ENCODE measurements around the gene SHLD3. TPM values are rescaled to one million over a fixed set of nuclear protein-coding genes. Genes with fewer than 3 reads are reported as not detected.
"Not testable (repeated sequence)": the region's sequence is repeated elsewhere in the genome, so short reads cannot be mapped to it uniquely, and the experiment has no call there.

The SHLD3 gene
- total and polyA plus RNA-seq, 9 of the 15 experiments (the other 6 are each of a cell fraction or from before 2014, with no cell fraction given) = 3.0 to 14.5 (median 8.6) TPM

DNA sequence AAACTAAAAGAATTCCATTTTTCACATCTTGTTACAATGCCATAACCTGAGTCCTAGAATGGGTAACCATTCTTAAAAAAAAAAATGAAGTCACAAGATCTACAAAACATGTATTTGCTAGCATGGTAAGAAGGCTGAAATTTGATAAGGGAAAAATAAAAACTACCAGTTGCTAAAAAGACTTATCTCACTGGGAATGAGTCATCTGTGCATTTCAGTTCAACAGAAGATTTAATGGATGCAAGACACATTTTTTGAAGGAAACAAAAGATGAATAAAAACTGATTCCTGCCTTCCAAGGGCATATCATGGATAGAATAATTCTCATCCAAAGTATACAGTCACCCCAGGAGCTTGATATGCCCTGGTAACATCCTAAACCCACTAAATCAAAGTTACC lies 49.9 kb downstream of the SHLD3 start:
- FAIRE-seq = no peak
- no peak overlapping the region for H2AFZ ChIP-seq (ENCODE audit: low read depth, low read length)
- H3K4me3 ChIP-seq = no peak overlapping the region
- H3K79me2 ChIP-seq (ENCODE audit: control insufficient read depth, insufficient read depth, low read length) = no peaks in the 10 kb centered on the region
- no peak for ATAC-seq
- no peaks in the 10 kb centered on the region for H3K9me3 ChIP-seq (replicated peaks; ENCODE audit: control insufficient read depth, insufficient read depth, low read depth, low read length)
- H4K20me1 ChIP-seq (replicated peaks; ENCODE audit: control insufficient read depth, insufficient read depth, low read length) = no peaks in the 10 kb centered on the region
- peaks cover 11% of the 10 kb centered on the region; the same call in 2 of the 3 replicates for H3K36me3 ChIP-seq (ENCODE audit: control insufficient read depth, insufficient read depth, low read length)
- H3K9me1 ChIP-seq (ENCODE audit: control insufficient read depth, insufficient read depth, low read length) = no peaks in the 10 kb centered on the region
- ChIA-PET CTCF (ENCODE audit: low intra/inter-chr PET ratio) (no interaction called here), POLR2A (interaction anchor here (1.7 kb wide), 1 partner anchor 23 kb away, joined by 5 read pairs; no protein-coding TSS in a partner anchor)
- no peak for DNase-seq (ENCODE audit: extremely low read depth in 1 of 4, low spot score in 3 of 4)
- no peaks in the 10 kb centered on the region for H3K27me3 ChIP-seq (ENCODE audit: control insufficient read depth in 2 of 2, insufficient read depth in 2 of 2, low read length in 2 of 2)
- no peak overlapping the region for H3K27ac ChIP-seq (ENCODE audit: extremely low read depth, low read depth, low read length)
- no peak overlapping the region for H3K4me2 ChIP-seq (ENCODE audit: insufficient read depth, low read length)
- 0 out of 2 replicates have a peak, but pooled peaks have one; percentile 36 for TF ChIP-seq FOSL1 (tag; conservative IDR thresholded peaks at IDR 0.05)
- no peak for TF ChIP-seq E2F3 (CRISPR knock-in tag; IDR thresholded peaks at IDR 0.05)
- in situ Hi-C loops (cut with MboI) = no loop called here
- no peaks in the 10 kb centered on the region for H3K4me1 ChIP-seq (replicated peaks in 1 of 2; ENCODE audit: control insufficient read depth in 2 of 2, insufficient read depth in 2 of 2, low read length in 2 of 2)
- intact Hi-C loops (cut with micrococcal nuclease) = no loop called here
- no peak overlapping the region for H3K9ac ChIP-seq (ENCODE audit: insufficient read depth in 1 of 2, low read depth in 2 of 2, low read length in 2 of 2)
- no TSS peak for BruUV-seq (replicated peaks)

DNA sequence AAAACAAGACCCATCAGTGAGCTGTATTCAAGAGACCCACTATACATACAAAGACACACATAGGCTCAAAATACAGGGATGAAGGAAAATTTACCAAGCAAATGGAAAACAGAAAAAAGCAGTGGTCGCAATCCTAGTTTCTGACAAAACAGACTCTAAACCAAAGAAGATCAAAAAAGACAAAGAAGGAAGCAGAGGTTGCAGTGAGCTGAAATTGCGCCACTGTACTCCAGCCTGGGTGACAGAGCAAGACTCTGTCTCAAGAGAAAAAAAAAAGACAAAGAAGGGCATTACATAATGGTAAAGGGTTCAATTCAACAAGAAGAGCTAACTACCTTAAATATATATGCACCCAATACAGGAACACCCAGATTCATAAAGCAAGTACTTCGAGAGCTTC lies 51.2 kb downstream of the SHLD3 start:
- H4K20me1 ChIP-seq (replicated peaks; ENCODE audit: control insufficient read depth, insufficient read depth, low read length); H3K4me2 ChIP-seq (ENCODE audit: insufficient read depth, low read length); DNase-seq (ENCODE audit: extremely low read depth in 1 of 4, low spot score in 3 of 4); intact Hi-C loops (cut with micrococcal nuclease); H3K4me3 ChIP-seq; H3K9me1 ChIP-seq (ENCODE audit: control insufficient read depth, insufficient read depth, low read length); H3K4me1 ChIP-seq (replicated peaks in 1 of 2; ENCODE audit: control insufficient read depth in 2 of 2, insufficient read depth in 2 of 2, low read length in 2 of 2); CTCF ChIA-PET (ENCODE audit: low intra/inter-chr PET ratio); H2AFZ ChIP-seq (ENCODE audit: low read depth, low read length); in situ Hi-C loops (cut with MboI); H3K79me2 ChIP-seq (ENCODE audit: control insufficient read depth, insufficient read depth, low read length); ATAC-seq; BruUV-seq (replicated peaks); H3K9ac ChIP-seq (ENCODE audit: insufficient read depth in 1 of 2, low read depth in 2 of 2, low read length in 2 of 2); H3K27ac ChIP-seq (ENCODE audit: extremely low read depth, low read depth, low read length); FAIRE-seq; H3K9me3 ChIP-seq (replicated peaks; ENCODE audit: control insufficient read depth, insufficient read depth, low read depth, low read length); H3K27me3 ChIP-seq (ENCODE audit: control insufficient read depth in 2 of 2, insufficient read depth in 2 of 2, low read length in 2 of 2): not testable (repeated sequence)
- peaks cover 11% of the 10 kb centered on the region; the same call in 2 of the 3 replicates for H3K36me3 ChIP-seq (ENCODE audit: control insufficient read depth, insufficient read depth, low read length)
- 65% methylated on average over 2 of the region's 3 CpGs for WGBS (ENCODE audit: insufficient coverage, low coverage, missing lambda C conversion rate)
- POLR2A ChIA-PET = interaction anchor here (0.9 to 1.7 kb wide), 3 partner anchors 12 to 32 kb away, joined by 3 to 5 read pairs (median 4); no protein-coding TSS in a partner anchor
- TF ChIP-seq CEBPB (tag; IDR thresholded peaks at IDR 0.05) = 0 out of 2 replicates have a peak, but pooled peaks have one; percentile 12

Small RNA genes lying within 50 kb of the gene (small RNA-seq; reads per million reads assigned to genes)
- not detected for gene RNU6-540P

Other genes with a start within 250 kb of the SHLD3 start
- 1.5 and 1.6 TPM in 2 replicates for gene ADAMTS6, start 143.1 kb upstream of the SHLD3 start, total RNA-seq (2014; rRNA removed)
- 5.3 TPM in 2 replicates for gene ADAMTS6, start 143.1 kb upstream of the SHLD3 start, total RNA-seq (2014; rRNA removed; fragmentation: Illumina TruSeq; extraction: Trizol)
- 4.5 and 4.9 TPM in 2 replicates for gene ADAMTS6, start 143.1 kb upstream of the SHLD3 start, total RNA-seq (2015; rRNA removed; fragmentation: Illumina TruSeq; extraction: Trizol)
- gene ADAMTS6, start 143.1 kb upstream of the SHLD3 start, total RNA-seq (2021) = 3.1 TPM in 2 replicates
- gene ADAMTS6, start 143.1 kb upstream of the SHLD3 start, polyA plus RNA-seq (2011; rRNA removed) = 2.1 and 3.4 TPM in 2 replicates
- gene ADAMTS6, start 143.1 kb upstream of the SHLD3 start, polyA plus RNA-seq (2014; fragmentation: Illumina TruSeq; extraction: Trizol) = 1.5 and 1.6 TPM in 2 replicates
- under 1 TPM; 0.57 to 0.59 TPM for gene ADAMTS6, start 143.1 kb upstream of the SHLD3 start, polyA plus RNA-seq (2014; fragmentation: Nextera tagmentation; extraction: Ambion mirVana)
- gene ADAMTS6, start 143.1 kb upstream of the SHLD3 start, polyA plus RNA-seq (2014; rRNA removed) = 1.0 and 1.8 TPM in 2 replicates
- gene CENPK, start 61.9 kb upstream of the SHLD3 start, total RNA-seq (2014; rRNA removed) = 29.3 and 30.8 TPM in 2 replicates
- gene CENPK, start 61.9 kb upstream of the SHLD3 start, total RNA-seq (2014; rRNA removed; fragmentation: Illumina TruSeq; extraction: Trizol) = 69.0 and 80.2 TPM in 2 replicates
- 53.1 and 55.0 TPM in 2 replicates for gene CENPK, start 61.9 kb upstream of the SHLD3 start, total RNA-seq (2015; rRNA removed; fragmentation: Illumina TruSeq; extraction: Trizol)
- gene CENPK, start 61.9 kb upstream of the SHLD3 start, total RNA-seq (2021) = 40.2 and 46.9 TPM in 2 replicates
- gene CENPK, start 61.9 kb upstream of the SHLD3 start, polyA plus RNA-seq (2011; rRNA removed) = 46.0 and 69.3 TPM in 2 replicates
- 52.0 and 60.3 TPM in 2 replicates for gene CENPK, start 61.9 kb upstream of the SHLD3 start, polyA plus RNA-seq (2014; fragmentation: Illumina TruSeq; extraction: Trizol)
- 100 to 1,000 TPM; 121 to 134 TPM for gene CENPK, start 61.9 kb upstream of the SHLD3 start, polyA plus RNA-seq (2014; fragmentation: Nextera tagmentation; extraction: Ambion mirVana)
- 62.6 and 72.3 TPM in 2 replicates for gene CENPK, start 61.9 kb upstream of the SHLD3 start, polyA plus RNA-seq (2014; rRNA removed)
- 31.6 and 43.2 TPM in 2 replicates for gene PPWD1, start 61.7 kb upstream of the SHLD3 start, total RNA-seq (2014; rRNA removed)
- 59.3 and 62.9 TPM in 2 replicates for gene PPWD1, start 61.7 kb upstream of the SHLD3 start, total RNA-seq (2014; rRNA removed; fragmentation: Illumina TruSeq; extraction: Trizol)
- gene PPWD1, start 61.7 kb upstream of the SHLD3 start, total RNA-seq (2015; rRNA removed; fragmentation: Illumina TruSeq; extraction: Trizol) = 56.1 and 61.7 TPM in 2 replicates
- 31.0 and 31.4 TPM in 2 replicates for gene PPWD1, start 61.7 kb upstream of the SHLD3 start, total RNA-seq (2021)
- gene PPWD1, start 61.7 kb upstream of the SHLD3 start, polyA plus RNA-seq (2011; rRNA removed) = 17.6 and 24.1 TPM in 2 replicates
- 46.6 and 59.1 TPM in 2 replicates for gene PPWD1, start 61.7 kb upstream of the SHLD3 start, polyA plus RNA-seq (2014; fragmentation: Illumina TruSeq; extraction: Trizol)
- gene PPWD1, start 61.7 kb upstream of the SHLD3 start, polyA plus RNA-seq (2014; fragmentation: Nextera tagmentation; extraction: Ambion mirVana) = 10 to 100 TPM; 46.3 to 89.2 TPM
- 39.3 and 51.4 TPM in 2 replicates for gene PPWD1, start 61.7 kb upstream of the SHLD3 start, polyA plus RNA-seq (2014; rRNA removed)
- 5.2 and 8.5 TPM in 2 replicates for gene TRIM23, start 694 bp upstream of the SHLD3 start, total RNA-seq (2014; rRNA removed)
- gene TRIM23, start 694 bp upstream of the SHLD3 start, total RNA-seq (2014; rRNA removed; fragmentation: Illumina TruSeq; extraction: Trizol) = 6.3 and 8.5 TPM in 2 replicates
- 4.3 and 4.9 TPM in 2 replicates for gene TRIM23, start 694 bp upstream of the SHLD3 start, total RNA-seq (2015; rRNA removed; fragmentation: Illumina TruSeq; extraction: Trizol)
- 5.6 and 5.9 TPM in 2 replicates for gene TRIM23, start 694 bp upstream of the SHLD3 start, total RNA-seq (2021)
- 4.6 and 6.1 TPM in 2 replicates for gene TRIM23, start 694 bp upstream of the SHLD3 start, polyA plus RNA-seq (2011; rRNA removed)
- gene TRIM23, start 694 bp upstream of the SHLD3 start, polyA plus RNA-seq (2014; fragmentation: Illumina TruSeq; extraction: Trizol) = 3.7 and 4.1 TPM in 2 replicates
- gene TRIM23, start 694 bp upstream of the SHLD3 start, polyA plus RNA-seq (2014; fragmentation: Nextera tagmentation; extraction: Ambion mirVana) = 1 to 10 TPM; 2.4 to 2.6 TPM
- 2.7 and 3.5 TPM in 2 replicates for gene TRIM23, start 694 bp upstream of the SHLD3 start, polyA plus RNA-seq (2014; rRNA removed)
- gene TRAPPC13, start within 50 bp of the SHLD3 start, total RNA-seq (2014; rRNA removed) = 13.3 and 17.0 TPM in 2 replicates
- gene TRAPPC13, start within 50 bp of the SHLD3 start, total RNA-seq (2014; rRNA removed; fragmentation: Illumina TruSeq; extraction: Trizol) = 30.9 and 36.2 TPM in 2 replicates
- gene TRAPPC13, start within 50 bp of the SHLD3 start, total RNA-seq (2015; rRNA removed; fragmentation: Illumina TruSeq; extraction: Trizol) = 21.9 and 22.2 TPM in 2 replicates
- 16.2 and 17.3 TPM in 2 replicates for gene TRAPPC13, start within 50 bp of the SHLD3 start, total RNA-seq (2021)
- gene TRAPPC13, start within 50 bp of the SHLD3 start, polyA plus RNA-seq (2011; rRNA removed) = 35.3 and 43.8 TPM in 2 replicates
- gene TRAPPC13, start within 50 bp of the SHLD3 start, polyA plus RNA-seq (2014; fragmentation: Illumina TruSeq; extraction: Trizol) = 19.6 and 22.4 TPM in 2 replicates
- 10 to 100 TPM; 30.7 to 32.9 TPM for gene TRAPPC13, start within 50 bp of the SHLD3 start, polyA plus RNA-seq (2014; fragmentation: Nextera tagmentation; extraction: Ambion mirVana)
- 24.0 and 24.5 TPM in 2 replicates for gene TRAPPC13, start within 50 bp of the SHLD3 start, polyA plus RNA-seq (2014; rRNA removed)
- gene SGTB, start 97.1 kb downstream of the SHLD3 start, total RNA-seq (2014; rRNA removed) = 3.2 and 4.0 TPM in 2 replicates
- 8.1 and 9.5 TPM in 2 replicates for gene SGTB, start 97.1 kb downstream of the SHLD3 start, total RNA-seq (2014; rRNA removed; fragmentation: Illumina TruSeq; extraction: Trizol)
- gene SGTB, start 97.1 kb downstream of the SHLD3 start, total RNA-seq (2015; rRNA removed; fragmentation: Illumina TruSeq; extraction: Trizol) = 4.4 and 4.8 TPM in 2 replicates
- gene SGTB, start 97.1 kb downstream of the SHLD3 start, total RNA-seq (2021) = 7.8 and 8.4 TPM in 2 replicates
- 6.3 and 7.7 TPM in 2 replicates for gene SGTB, start 97.1 kb downstream of the SHLD3 start, polyA plus RNA-seq (2011; rRNA removed)
- 5.5 and 6.3 TPM in 2 replicates for gene SGTB, start 97.1 kb downstream of the SHLD3 start, polyA plus RNA-seq (2014; fragmentation: Illumina TruSeq; extraction: Trizol)
- gene SGTB, start 97.1 kb downstream of the SHLD3 start, polyA plus RNA-seq (2014; fragmentation: Nextera tagmentation; extraction: Ambion mirVana) = 1 to 10 TPM; 1.3 to 1.8 TPM
- gene SGTB, start 97.1 kb downstream of the SHLD3 start, polyA plus RNA-seq (2014; rRNA removed) = 2.6 and 4.1 TPM in 2 replicates
- gene NLN, start 97.2 kb downstream of the SHLD3 start, total RNA-seq (2014; rRNA removed) = 21.8 and 22.6 TPM in 2 replicates
- gene NLN, start 97.2 kb downstream of the SHLD3 start, total RNA-seq (2014; rRNA removed; fragmentation: Illumina TruSeq; extraction: Trizol) = 35.7 and 39.0 TPM in 2 replicates
- 27.3 and 28.8 TPM in 2 replicates for gene NLN, start 97.2 kb downstream of the SHLD3 start, total RNA-seq (2015; rRNA removed; fragmentation: Illumina TruSeq; extraction: Trizol)
- gene NLN, start 97.2 kb downstream of the SHLD3 start, total RNA-seq (2021) = 45.2 and 45.4 TPM in 2 replicates
- gene NLN, start 97.2 kb downstream of the SHLD3 start, polyA plus RNA-seq (2011; rRNA removed) = 27.5 and 35.7 TPM in 2 replicates
- gene NLN, start 97.2 kb downstream of the SHLD3 start, polyA plus RNA-seq (2014; fragmentation: Illumina TruSeq; extraction: Trizol) = 33.1 and 36.7 TPM in 2 replicates
- gene NLN, start 97.2 kb downstream of the SHLD3 start, polyA plus RNA-seq (2014; fragmentation: Nextera tagmentation; extraction: Ambion mirVana) = 1 to 10 TPM; 6.9 to 7.4 TPM
- 23.0 and 24.6 TPM in 2 replicates for gene NLN, start 97.2 kb downstream of the SHLD3 start, polyA plus RNA-seq (2014; rRNA removed)

All from K562 (cell line).